AG09309 (cell line): ENCODE measurements around the gene GSC2.

Experiments
- DNase-seq: peaks from one replicate; pipeline ENCODE4 v3.0.0-alpha.2; 2010; ENCODE audit warnings: low read depth
- H3K4me3 ChIP-seq: 2 replicates; pipeline ENCODE4 v1.5.1; 2011; ENCODE audit warnings: mild to moderate bottlenecking, low read depth, low read length, moderate library complexity; ENCODE audit not compliant: control insufficient read depth
- TF ChIP-seq, protein P1 (sequence below): IDR thresholded peaks from 2 replicates; pipeline ENCODE4 v1.5.1; 2011; ENCODE audit warnings: mild to moderate bottlenecking, low read depth, low read length, inconsistent platforms; ENCODE audit not compliant: insufficient read depth, control insufficient read depth; ENCODE audit errors: missing control alignments

GSC2 gene

DNA sequence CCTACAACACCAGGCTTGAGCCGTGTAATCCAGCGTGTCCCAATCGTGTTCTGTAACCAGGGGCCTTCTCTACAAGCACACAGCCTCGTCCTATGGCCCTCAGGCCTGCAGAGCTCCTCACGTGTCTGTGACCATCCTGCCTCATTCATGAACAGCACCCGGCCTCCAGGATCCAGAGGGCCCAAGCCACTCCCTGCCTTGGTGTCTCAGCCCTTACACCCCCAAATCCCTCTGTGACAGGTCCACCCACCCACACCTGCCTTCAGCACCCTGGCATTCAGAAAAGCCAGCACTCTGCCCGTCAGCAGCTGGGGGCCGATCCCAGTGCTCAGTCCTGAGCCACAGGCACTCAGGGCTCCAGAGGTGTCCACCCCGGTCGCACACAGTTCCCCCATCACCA, 13.2 kb downstream of the GSC2 start:
- DNase-seq: no peak
- no peak overlapping the region for H3K4me3 ChIP-seq
- TF ChIP-seq, protein P1, sequence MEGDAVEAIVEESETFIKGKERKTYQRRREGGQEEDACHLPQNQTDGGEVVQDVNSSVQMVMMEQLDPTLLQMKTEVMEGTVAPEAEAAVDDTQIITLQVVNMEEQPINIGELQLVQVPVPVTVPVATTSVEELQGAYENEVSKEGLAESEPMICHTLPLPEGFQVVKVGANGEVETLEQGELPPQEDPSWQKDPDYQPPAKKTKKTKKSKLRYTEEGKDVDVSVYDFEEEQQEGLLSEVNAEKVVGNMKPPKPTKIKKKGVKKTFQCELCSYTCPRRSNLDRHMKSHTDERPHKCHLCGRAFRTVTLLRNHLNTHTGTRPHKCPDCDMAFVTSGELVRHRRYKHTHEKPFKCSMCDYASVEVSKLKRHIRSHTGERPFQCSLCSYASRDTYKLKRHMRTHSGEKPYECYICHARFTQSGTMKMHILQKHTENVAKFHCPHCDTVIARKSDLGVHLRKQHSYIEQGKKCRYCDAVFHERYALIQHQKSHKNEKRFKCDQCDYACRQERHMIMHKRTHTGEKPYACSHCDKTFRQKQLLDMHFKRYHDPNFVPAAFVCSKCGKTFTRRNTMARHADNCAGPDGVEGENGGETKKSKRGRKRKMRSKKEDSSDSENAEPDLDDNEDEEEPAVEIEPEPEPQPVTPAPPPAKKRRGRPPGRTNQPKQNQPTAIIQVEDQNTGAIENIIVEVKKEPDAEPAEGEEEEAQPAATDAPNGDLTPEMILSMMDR: no peak

DNA sequence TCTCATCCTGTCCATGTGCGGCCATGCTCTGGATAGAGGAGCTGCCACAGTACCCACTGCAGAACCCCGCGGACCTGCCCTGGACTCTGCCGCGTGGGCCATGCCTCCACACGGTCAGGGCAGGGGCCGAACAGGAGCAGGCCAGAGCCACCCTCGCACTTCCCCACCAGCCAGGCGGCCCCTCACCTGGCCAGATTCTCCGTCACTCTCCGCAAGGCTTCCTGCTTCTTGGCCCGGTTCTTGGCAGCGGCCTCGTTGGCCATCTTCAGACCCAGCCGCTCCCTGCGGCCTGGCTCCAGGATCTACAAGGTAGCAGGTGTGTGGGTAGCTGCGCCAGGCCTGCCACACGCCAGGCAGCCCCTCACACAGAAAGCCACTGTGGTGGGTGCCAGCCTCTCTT, 15.2 kb downstream of the GSC2 start:
- no peak overlapping the region for H3K4me3 ChIP-seq
- TF ChIP-seq, protein P1: no peak
- no peak for DNase-seq

DNA sequence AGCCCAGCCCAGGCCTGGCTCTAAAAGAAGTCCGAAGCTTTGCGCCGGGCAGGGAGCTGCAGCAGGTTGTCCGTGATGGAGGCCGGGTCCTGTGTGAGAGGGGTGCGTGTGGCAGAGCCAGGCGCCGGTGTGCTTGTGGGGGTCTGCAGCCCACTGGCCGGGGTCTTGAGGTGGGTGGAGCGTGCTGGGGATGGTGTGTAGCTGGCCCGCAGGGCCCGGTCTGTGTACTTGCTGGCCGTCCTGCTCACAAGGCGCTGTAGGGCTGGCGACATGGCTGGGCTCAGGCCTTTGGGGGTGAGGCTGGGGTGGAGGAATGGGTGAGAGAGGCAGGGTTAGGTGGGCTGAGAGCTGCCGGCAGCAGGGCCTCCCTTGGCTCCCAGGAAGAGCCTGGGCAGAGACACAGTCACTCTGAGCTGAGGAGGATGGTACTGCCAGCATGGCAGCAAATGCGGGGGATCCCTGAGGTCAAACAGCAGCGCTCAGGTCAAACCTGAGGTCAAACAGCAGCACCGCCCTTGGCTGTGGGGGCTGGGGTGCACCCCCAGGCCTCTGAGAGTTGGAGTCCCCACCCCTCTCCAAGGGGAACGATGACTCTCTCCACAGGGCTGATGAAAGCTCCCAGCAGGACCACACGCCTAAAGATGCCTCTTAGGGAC, 15.8 kb downstream of the GSC2 start:
- TF ChIP-seq, protein P1: no peak
- no peak for DNase-seq
- H3K4me3 ChIP-seq: no peak overlapping the region

DNA sequence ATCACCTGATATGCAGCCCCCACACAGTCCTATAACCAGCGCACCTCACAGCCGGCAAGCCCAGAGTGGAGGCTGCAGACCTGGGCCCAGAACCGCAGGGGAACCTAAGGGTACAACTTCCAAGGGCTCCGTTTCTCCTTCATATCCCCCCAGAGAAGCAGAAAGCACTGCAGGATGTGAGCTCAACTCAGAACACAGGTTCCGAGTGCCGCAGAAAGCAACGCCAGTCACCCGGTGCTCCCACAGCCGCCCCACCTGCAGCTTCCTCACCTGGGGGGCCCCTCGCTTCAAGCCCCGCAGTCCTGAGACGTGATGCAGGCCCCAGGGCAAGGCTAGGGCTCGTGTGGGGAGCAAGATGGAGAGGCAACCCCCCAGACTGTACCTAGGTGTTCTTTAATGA, 16.5 kb downstream of the GSC2 start:
- DNase-seq: no peak
- H3K4me3 ChIP-seq: no peak overlapping the region
- TF ChIP-seq, protein P1: no peak

DNA sequence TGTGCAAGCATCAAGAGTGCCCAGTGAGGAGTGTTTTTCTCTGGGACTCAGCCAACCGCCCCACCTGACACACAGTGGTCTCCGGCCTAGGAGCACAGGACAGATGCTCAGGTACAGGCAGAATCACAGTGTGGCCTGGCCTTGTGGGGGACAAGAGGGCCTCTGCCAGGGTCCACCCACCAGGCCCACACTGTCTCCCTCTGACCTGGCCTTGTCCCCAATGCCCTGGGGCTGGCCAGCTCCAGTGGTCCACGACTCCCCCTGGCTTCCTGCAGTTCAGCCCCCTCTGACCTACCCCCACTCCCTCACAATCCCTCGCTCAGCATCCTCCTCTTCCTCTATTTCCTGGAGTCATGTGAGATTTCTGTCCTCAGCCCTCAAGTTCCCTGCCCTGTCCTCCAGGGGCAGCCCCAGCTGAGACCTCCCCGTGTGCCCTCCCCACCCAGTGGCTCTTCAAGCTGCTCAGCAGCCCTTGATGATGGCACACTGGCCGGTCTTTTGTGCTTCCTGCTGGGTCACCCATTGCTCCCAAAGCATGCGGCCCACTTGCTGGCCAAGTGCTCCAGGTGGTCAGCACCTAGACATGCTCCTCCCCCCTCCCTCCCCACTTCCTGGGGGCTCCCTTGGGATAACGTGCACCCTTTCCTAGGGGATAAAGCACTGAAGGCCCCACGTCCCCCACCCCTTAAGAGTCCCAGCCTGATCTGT, 17.2 kb downstream of the GSC2 start:
- TF ChIP-seq, protein P1: no peak
- H3K4me3 ChIP-seq: no peak overlapping the region
- no peak for DNase-seq

DNA sequence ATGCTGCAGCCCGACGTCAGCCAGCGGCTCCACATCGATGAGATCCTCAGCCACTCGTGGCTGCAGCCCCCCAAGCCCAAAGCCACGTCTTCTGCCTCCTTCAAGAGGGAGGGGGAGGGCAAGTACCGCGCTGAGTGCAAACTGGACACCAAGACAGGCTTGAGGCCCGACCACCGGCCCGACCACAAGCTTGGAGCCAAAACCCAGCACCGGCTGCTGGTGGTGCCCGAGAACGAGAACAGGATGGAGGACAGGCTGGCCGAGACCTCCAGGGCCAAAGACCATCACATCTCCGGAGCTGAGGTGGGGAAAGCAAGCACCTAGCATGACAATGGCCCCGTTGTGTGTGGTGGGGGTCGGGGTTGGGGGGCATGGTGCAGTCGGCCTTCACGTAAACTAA, 17.9 kb downstream of the GSC2 start:
- TF ChIP-seq, protein P1: no peak
- no peak for DNase-seq
- H3K4me3 ChIP-seq: no peak overlapping the region
